Thoracic aorta (tissue), 2 donors: Measurements from ENCODE around the gene ADARB2. TPM values are rescaled to one million over a fixed set of nuclear protein-coding genes. Genes with fewer than 3 reads are reported as not detected.

ENCODE experiments used
- ATAC-seq: fragments of 150-250 bp; one replicate; pipeline ENCODE4 v1.8.0; 2017; ENCODE audit warnings: low read depth; ENCODE audit not compliant: insufficient number of reproducible peaks, low FRiP score
- DNase-seq: peaks from one replicate; pipeline ENCODE4 v3.0.0-alpha.2; 2020; ENCODE audit warnings: low spot score
- H3K27ac ChIP-seq, 2 donors: fragments of 200-600 bp; sonication (generic); 1 replicate in 1 of 2; 2 replicates in 1 of 2; pipeline ENCODE4 v1.5.1; 2016; ENCODE audit warnings: mild to moderate bottlenecking in 2 of 2, moderate library complexity in 2 of 2
- H3K27me3 ChIP-seq: fragments of 200-600 bp; sonication (generic); replicated peaks from 2 replicates; pipeline ENCODE4 v1.6.0; 2016; ENCODE audit warnings: mild to moderate bottlenecking; ENCODE audit not compliant: insufficient read depth
- H3K36me3 ChIP-seq: fragments of 200-600 bp; sonication (generic); one replicate; pipeline ENCODE4 v1.5.1; 2016
- H3K4me1 ChIP-seq, 2 donors: fragments of 200-600 bp; sonication (generic); 1 replicate in 1 of 2; 2 replicates in 1 of 2; pipeline versions ENCODE4 v1.5.1 to v1.6.0; 2016; ENCODE audit warnings: low read depth in 2 of 2, mild to moderate bottlenecking in 1 of 2; ENCODE audit not compliant: control insufficient read depth in 1 of 2
- H3K4me3 ChIP-seq: fragments of 200-600 bp; sonication (generic); 2 replicates; pipeline ENCODE4 v1.5.1; 2016; ENCODE audit warnings: mild to moderate bottlenecking
- H3K9me3 ChIP-seq: fragments of 200-600 bp; sonication (generic); 2 replicates; pipeline ENCODE4 v1.5.1; 2016
- total RNA-seq, 2 donors: library from RNA; depleted of rRNA; stranded (reverse); fragments of >200 nt; gene quantifications; one replicate each; pipeline versions ENCODE4 v1.1.0 to v1.2.3, GENCODE V29; 2016
- TF ChIP-seq, protein P1 (sequence below): fragments of 200-600 bp; sonication (generic); IDR thresholded peaks from one replicate; pipeline ENCODE4 v1.5.1; 2019; ENCODE audit warnings: antibody characterized with exemption

The ADARB2 gene
- total RNA-seq, 2 donors from 2014 or later, result 0.71 to 3.1 TPM

DNA sequence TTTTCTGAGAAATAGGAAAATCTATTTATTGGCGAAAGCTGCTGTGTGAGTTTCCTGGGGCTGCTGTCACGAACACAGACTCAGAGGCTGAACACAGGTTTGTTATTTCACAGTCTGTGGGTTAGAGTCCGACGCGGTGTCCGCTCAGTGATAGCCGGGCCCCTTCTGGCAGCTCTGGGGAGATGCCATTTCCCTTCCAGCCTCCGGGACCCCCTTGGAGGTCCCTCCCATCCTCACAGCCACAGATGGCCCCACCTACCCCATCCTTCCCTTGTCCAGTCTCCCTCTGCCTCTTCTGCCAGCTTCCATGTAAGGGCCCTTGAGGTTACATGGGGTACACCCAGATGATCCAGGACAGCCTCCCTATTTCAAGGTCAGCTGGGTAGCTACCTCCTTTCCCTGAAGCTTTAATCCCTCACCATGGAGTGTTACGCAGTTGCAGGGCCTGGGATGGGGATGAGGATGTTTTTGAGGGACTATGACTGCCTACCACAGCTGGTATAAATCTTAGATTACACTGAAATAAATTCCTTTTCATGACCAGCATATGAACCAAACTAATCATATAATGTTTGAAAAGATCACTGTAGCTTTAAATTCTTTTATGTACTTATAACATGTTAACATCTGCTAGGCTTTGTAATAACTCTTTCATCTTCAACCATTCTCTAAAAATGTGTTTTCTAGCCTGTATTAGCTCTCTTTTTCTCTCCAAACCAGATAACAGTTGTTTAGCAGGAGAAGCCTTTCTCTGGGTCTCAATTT is 582.6 kb downstream of the ADARB2 start:
- ATAC-seq (no peak), DNase-seq (no peak)
- Histone ChIP-seq H3K27me3 (no peaks in the 10 kb centered on the region), H3K36me3 (no peaks in the 10 kb centered on the region), H3K4me1 (no peaks in the 10 kb centered on the region), H3K9me3 (no peaks in the 10 kb centered on the region), H3K4me3 (no peak overlapping the region), H3K27ac (no peak overlapping the region)
- TF ChIP-seq, protein P1, sequence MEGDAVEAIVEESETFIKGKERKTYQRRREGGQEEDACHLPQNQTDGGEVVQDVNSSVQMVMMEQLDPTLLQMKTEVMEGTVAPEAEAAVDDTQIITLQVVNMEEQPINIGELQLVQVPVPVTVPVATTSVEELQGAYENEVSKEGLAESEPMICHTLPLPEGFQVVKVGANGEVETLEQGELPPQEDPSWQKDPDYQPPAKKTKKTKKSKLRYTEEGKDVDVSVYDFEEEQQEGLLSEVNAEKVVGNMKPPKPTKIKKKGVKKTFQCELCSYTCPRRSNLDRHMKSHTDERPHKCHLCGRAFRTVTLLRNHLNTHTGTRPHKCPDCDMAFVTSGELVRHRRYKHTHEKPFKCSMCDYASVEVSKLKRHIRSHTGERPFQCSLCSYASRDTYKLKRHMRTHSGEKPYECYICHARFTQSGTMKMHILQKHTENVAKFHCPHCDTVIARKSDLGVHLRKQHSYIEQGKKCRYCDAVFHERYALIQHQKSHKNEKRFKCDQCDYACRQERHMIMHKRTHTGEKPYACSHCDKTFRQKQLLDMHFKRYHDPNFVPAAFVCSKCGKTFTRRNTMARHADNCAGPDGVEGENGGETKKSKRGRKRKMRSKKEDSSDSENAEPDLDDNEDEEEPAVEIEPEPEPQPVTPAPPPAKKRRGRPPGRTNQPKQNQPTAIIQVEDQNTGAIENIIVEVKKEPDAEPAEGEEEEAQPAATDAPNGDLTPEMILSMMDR, result no peak

DNA sequence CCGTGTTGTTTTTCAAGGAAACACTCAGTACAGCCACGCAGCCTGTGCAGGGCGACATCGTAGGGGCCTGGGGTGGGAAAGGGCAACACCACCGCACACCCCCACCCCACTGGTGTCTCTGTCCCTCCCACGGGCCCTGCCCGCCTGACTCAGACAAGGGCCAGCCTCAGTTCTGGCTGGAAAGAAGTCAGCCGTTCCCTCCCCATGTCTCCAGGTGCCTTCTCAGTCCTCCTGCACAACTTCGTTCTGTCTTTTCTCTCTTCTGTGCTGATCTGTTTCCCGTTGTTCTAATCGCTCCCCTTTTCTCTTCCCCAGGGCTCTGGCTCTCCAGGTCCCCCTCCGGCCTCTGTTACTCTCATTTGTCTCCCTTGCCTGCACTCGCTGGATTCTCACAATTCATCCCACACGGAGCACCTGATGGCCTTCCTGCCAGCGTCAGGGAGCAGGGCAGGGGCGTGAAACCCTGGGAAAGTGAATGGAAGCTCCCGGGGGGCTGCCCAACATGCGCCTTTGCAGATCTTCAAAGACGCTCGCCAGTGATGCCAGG is 583.4 kb downstream of the ADARB2 start:
- TF ChIP-seq, protein P1, result no peak
- no peaks in the 10 kb centered on the region for H3K9me3 ChIP-seq
- H3K27me3 ChIP-seq, result no peaks in the 10 kb centered on the region
- no peaks in the 10 kb centered on the region for H3K36me3 ChIP-seq
- DNase-seq (no peak), ATAC-seq (no peak)
- H3K4me3 ChIP-seq, result no peak overlapping the region
- no peak overlapping the region for H3K27ac ChIP-seq
- no peaks in the 10 kb centered on the region for H3K4me1 ChIP-seq

DNA sequence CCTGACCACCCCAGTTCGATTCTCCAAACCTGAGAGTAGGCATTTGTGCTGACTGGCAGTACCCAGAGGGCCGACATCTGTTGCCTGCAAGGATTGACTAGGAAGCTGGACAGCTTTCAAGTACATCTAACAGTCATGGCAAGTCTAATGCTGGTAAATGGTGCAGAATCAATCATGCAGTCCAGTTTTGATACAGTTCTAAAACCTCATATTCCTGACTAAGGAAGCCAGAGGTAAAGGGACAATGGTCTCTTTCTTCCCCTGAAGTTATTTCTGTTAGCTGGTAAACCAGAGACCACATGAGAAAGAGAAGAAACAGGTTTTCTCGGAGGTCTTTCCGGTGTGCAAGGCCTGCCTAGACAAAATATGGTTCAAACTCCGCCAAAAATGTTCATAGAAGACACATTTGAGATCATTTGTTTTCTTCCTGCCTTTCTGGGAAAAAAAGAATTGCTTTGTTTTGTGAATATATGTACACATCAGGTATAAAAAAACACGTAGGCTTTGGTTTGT is 584.0 kb downstream of the ADARB2 start:
- Histone ChIP-seq H3K4me1 (no peaks in the 10 kb centered on the region), H3K9me3 (no peaks in the 10 kb centered on the region), H3K27me3 (no peaks in the 10 kb centered on the region), H3K4me3 (no peak overlapping the region), H3K36me3 (no peaks in the 10 kb centered on the region), H3K27ac (no peak overlapping the region)
- DNase-seq (no peak), ATAC-seq (no peak)
- TF ChIP-seq, protein P1, result no peak

DNA sequence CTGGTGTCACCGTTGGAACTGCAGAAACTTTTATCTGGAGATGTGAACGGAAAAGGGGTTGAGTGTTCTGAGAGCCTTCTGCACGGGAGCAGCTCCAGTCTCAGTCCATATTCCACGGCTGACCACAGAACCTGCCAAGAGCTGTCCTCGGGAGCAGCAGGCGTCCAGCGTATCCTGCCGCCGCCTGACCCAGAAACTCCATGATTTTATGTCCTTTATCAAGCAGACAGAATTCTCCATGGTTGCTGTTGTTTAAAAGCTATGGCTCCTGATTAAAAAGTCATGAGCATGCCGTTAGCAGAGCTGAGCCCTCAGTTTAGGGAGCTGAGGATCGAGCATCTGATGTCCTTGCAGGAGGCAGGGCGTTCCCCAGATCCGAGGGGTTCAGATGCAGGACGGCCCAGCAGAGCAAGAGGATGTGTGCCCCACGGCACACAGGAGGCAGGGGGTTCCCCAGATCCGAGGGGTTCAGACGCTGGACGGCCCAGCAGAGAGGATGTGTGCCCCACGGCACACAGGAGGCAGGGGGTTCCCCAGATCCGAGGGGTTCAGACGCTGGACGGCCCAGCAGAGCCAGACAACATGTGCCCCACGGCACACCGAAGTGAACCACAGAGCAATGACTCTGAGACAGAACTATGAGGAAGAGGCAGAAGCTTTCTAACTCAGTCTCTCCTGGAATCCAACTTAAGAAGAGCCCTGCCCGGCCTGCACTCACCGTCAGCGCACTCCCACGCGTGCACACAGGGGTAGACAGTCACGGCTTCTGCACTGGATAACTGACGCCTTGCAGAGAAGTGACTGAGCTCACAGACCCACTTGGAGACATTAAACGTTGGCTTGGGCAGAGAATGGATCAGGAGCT is 584.7 kb downstream of the ADARB2 start:
- H3K4me3 ChIP-seq, result no peak overlapping the region
- TF ChIP-seq, protein P1, result no peak
- DNase-seq (no peak), ATAC-seq (no peak)
- no peaks in the 10 kb centered on the region for H3K9me3 ChIP-seq
- no peak overlapping the region for H3K27ac ChIP-seq
- no peaks in the 10 kb centered on the region for H3K4me1 ChIP-seq
- H3K36me3 ChIP-seq, result no peaks in the 10 kb centered on the region
- no peaks in the 10 kb centered on the region for H3K27me3 ChIP-seq
